GM19238 (cell line): ENCODE data around the gene LYPD4.
A peak's percentile ranks its signal among the peaks of the same experiment; 100 is the strongest.
"Not testable (repeated sequence)": the region's sequence is repeated elsewhere in the genome, so short reads cannot be mapped to it uniquely, and the experiment has no call there.

Source experiments
- DNase-seq: peaks from one replicate; pipeline ENCODE4 v3.0.0; 2011; ENCODE audit warnings: low spot score; ENCODE audit not compliant: insufficient read length

LYPD4 gene

DNA sequence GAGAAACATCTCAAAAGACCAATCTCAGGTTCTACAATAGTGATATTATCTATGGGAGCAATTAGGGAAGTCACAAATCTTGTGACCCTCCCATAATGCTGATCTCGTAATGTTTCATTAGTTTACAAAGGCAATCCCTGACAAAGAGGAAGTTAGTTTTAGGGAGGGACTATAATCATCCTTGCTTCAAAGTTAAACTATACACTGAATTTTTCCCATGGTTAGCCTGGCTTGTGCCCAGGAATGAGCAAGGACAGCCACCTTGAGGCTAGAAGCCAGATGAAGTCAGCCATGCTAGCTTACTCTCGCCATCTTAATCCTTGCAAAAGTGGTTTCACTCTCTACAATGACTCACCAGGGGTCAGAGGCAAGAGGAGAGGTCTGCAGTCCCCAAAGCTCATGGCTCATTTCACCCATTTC is 42.7 kb downstream of the LYPD4 start:
- no peak for DNase-seq

DNA sequence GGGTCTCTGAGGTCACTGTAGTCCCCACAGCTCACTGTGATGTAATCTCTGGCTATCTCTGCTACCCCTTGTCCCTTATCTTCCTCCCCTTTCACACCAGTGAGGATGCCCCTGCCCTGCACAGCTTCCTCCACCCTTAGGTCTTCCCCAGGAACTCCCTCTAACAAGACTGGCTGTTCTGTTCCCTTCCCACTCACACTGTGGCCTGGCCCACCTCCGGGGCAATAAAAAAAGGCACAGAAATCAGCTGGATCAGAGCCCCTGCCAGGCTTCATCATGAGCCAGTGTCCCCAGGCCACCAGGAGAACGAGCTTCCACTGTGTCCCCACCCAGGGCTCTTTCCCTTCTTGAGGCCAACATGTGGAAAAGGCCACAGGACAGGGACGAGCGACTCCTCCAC is 43.5 kb downstream of the LYPD4 start:
- DNase-seq, result no peak

DNA sequence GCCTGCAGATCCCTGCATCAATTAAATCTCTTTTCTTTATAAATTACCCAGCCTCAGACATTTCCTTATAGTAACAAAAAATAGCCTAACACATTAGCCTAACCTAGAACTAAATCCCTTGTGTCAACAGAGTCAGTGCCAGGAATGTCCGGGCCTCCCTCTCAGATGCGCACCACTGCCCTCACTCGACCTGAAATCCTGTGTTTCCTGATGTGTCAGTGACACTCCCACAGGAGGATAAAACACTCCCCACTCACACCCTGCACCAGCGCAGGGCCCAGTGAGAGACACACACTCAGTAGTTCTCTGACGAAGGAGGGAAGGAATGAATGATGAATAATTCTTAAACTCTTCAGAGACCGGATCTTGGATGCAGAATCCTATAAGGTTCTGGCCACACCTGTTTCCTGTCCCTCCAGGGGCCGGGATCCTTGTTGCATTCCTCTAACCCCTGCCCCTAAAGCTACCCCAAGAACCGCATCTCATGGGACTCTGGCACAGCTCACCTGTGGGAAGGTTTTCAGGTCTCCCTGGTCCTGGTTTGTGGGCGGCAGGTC is 45.0 kb downstream of the LYPD4 start:
- DNase-seq, result no peak

GRCh38 chr19:41796901-41797300 is 47.6 kb downstream of the LYPD4 start:
- DNase-seq, result no peak

DNA sequence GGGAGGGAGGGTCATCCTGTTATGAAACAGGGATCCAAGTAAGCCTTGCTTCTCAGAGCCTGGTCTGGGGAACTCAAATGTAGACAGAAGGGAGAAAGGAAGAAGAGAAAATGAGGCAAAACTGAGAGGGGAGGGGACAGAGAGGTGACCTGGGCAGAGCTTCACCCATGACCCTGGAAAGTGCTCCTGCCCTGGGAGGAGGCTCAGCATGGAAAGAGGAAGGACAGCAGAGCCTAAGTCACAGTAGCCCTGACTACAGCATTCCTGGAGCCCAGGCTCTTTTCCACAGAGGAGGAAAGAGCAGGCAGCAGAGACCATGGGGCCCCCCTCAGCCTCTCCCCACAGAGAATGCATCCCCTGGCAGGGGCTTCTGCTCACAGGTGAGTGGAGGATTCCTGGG is 48.1 kb downstream of the LYPD4 start, which contains the start of gene CEACAM3:
Gene CEACAM3, plus strand, starts transcription at position 226 of the 400 bp plus-strand sequence. Its CDS starts 91 bp downstream, at position 317.
- DNase-seq, result no peak

GRCh38 chr19:41795031-41795461 is 49.4 kb downstream of the LYPD4 start:
- DNase-seq, result no peak

GRCh38 chr19:41793414-41793727 is 51.1 kb downstream of the LYPD4 start:
- DNase-seq, result no peak

- DNase-seq, result peak; percentile 31
Measured at GRCh38 chr19:41792513-41793413, 51.7 kb downstream of the LYPD4 start.

GRCh38 chr19:41789053-41789452 is 55.4 kb downstream of the LYPD4 start:
- DNase-seq, result not testable (repeated sequence)

DNA sequence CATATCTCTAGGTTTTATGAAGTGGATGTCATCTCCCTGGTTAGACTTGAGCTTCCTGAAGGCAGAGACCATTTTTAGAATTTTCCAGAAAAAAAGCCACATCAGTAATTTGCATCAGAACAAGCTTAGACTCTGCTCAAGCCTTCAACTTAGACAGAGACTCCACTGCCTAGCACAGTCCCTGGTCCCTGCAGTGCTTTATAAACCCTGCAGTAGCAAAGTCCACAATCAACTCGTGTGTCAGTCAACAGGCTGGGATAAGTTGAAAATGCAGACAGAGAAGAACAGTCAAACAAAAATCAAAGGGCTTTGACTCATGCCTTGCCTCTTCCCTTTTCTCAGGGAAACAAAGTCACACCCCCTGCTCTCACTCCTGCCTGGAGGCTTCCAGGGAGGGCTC is 56.0 kb downstream of the LYPD4 start:
- DNase-seq, result not testable (repeated sequence)
